AG04449 (cell line): Measurements from ENCODE around the gene PTGDS.

Experiments used
- CTCF ChIA-PET: fragments of 350-600 bp; formaldehyde crosslinking; extraction: SDS; loops from one replicate; lab custom pipeline; 2021; ENCODE audit warnings: antibody characterized with exemption; lab: Yijun Ruan, JAX
- POLR2A ChIA-PET: fragments of 400-600, 350-600 bp; formaldehyde crosslinking; extraction: SDS; loops from one replicate; lab custom pipeline; 2020; ENCODE audit warnings: antibody characterized with exemption, inconsistent platforms; lab: Yijun Ruan, JAX
- DNase-seq: peaks from one replicate; pipeline ENCODE4 v3.0.0-alpha.2; 2010; ENCODE audit warnings: low read depth, low spot score
- H3K4me3 ChIP-seq: 2 replicates; pipeline ENCODE4 v1.5.1; 2011; ENCODE audit warnings: low read depth, mild to moderate bottlenecking, control low read depth, low read length
- CTCF ChIP-seq: IDR thresholded peaks from one replicate; pipeline ENCODE4 v1.5.1; 2011; ENCODE audit warnings: mild to moderate bottlenecking, moderate library complexity, low read length, control low read depth, inconsistent platforms; ENCODE audit not compliant: insufficient read depth; ENCODE audit errors: missing control alignments

PTGDS gene

GRCh38 chr9:136949239-136949816 lies 28.0 kb upstream of the PTGDS start:
- ChIA-PET POLR2A (no interaction called here), CTCF (interaction anchor here (6.3 kb wide), 1 partner anchor 87 kb away, joined by 148 read pairs; no protein-coding TSS in a partner anchor)

GRCh38 chr9:136949817-136950655 lies 27.3 kb upstream of the PTGDS start:
- POLR2A ChIA-PET, result interaction anchor here (1.1 kb wide), 1 partner anchor 103 kb away, joined by 3 read pairs; no protein-coding TSS in a partner anchor
- TF ChIP-seq CTCF, result no peak
- CTCF ChIA-PET, result interaction anchor here (1.3 to 6.3 kb wide), 3 partner anchors 79 to 86 kb away, joined by 4 to 148 read pairs (median 4); no protein-coding TSS in a partner anchor
- DNase-seq, result no peak
- peak overlapping the region; percentile 58 for H3K4me3 ChIP-seq

More at GRCh38 chr9:136949239-136949816, 28.0 kb upstream of the PTGDS start:
- H3K4me3 ChIP-seq, result peak overlapping the region; percentile 58
- DNase-seq, result no peak
- no peak for TF ChIP-seq CTCF

GRCh38 chr9:136950656-136951276 lies 26.5 kb upstream of the PTGDS start:
- DNase-seq, result no peak
- ChIA-PET POLR2A (interaction anchor here (1.1 kb wide), 1 partner anchor 103 kb away, joined by 3 read pairs; no protein-coding TSS in a partner anchor), CTCF (interaction anchor here (1.3 to 1.9 kb wide), 2 partner anchors 78 to 84 kb away, joined by 4 read pairs; no protein-coding TSS in a partner anchor)
- TF ChIP-seq CTCF, result no peak
- no peak overlapping the region for H3K4me3 ChIP-seq

GRCh38 chr9:136951541-136952320 lies 25.6 kb upstream of the PTGDS start, which contains the start of gene LCN12:
Gene LCN12 (plus strand): TSS chr9:136952273. CDS start chr9:136952328, 55 bp downstream.
- DNase-seq, result no peak
- TF ChIP-seq CTCF, result no peak
- ChIA-PET POLR2A (no interaction called here), CTCF (interaction anchor here (1.3 to 1.9 kb wide), 2 partner anchors 77 to 83 kb away, joined by 4 read pairs; no protein-coding TSS in a partner anchor)
- no peak within 1 kb of the TSS for H3K4me3 ChIP-seq

GRCh38 chr9:136952321-136952850 lies 24.9 kb upstream of the PTGDS start:
- H3K4me3 ChIP-seq, result no peak overlapping the region
- POLR2A ChIA-PET, result no interaction called here
- CTCF ChIA-PET, result interaction anchor here (1.0 kb wide), 1 partner anchor 83 kb away, joined by 5 read pairs; no protein-coding TSS in a partner anchor
- TF ChIP-seq CTCF, result no peak
- DNase-seq, result no peak
